Measurements from ENCODE around the gene CLC. TPM values are rescaled to one million over a fixed set of nuclear protein-coding genes. Genes with fewer than 3 reads are reported as not detected.
"Not testable (repeated sequence)": the region's sequence is repeated elsewhere in the genome, so short reads cannot be mapped to it uniquely, and the experiment has no call there.

Gene CLC
- total RNA-seq = not detected

- CTCF ChIA-PET = interaction anchor here (1.0 kb wide), 1 partner anchor 17 kb away, joined by 3 read pairs; no protein-coding TSS in a partner anchor
Observed at GRCh38 chr19:39737891-39738290, at the start of gene CLC. Gene CLC (minus strand): TSS chr19:39738029. CDS start chr19:39737952, 77 bp downstream.

DNA sequence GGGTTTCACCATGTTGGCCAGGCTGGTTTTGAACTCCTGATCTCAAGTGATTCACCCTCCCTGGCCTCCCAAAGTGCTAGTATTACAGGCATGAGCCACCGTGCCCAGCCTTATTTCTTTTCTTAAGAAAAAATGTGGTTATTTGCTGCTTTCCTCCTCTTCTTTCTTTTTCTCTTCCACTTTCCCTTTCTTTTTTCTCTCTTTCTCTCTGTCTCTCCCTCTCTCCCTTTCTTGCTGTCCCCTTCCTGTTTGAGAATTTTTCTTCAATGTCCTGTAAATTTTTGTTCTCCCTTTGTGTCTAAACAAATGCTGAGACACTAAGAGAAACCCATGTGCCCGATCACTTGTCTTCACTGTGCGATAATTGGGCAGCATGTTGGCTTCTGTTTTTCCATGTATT, 43.1 kb upstream of the CLC start:
- H3K4me3 Mint-ChIP-seq = no peak overlapping the region
- no peak for DNase-seq
- no peak overlapping the region for H3K27ac Mint-ChIP-seq
- ChIA-PET POLR2A (no interaction called here), CTCF (no interaction called here)
- peaks cover 29% of the 10 kb centered on the region for H3K4me1 Mint-ChIP-seq
- H3K36me3 Mint-ChIP-seq (ENCODE audit: low read depth) = peaks cover 2% of the 10 kb centered on the region
- peaks cover 53% of the 10 kb centered on the region for H3K27me3 Mint-ChIP-seq
- H3K9me3 Mint-ChIP-seq = no peaks in the 10 kb centered on the region

More at GRCh38 chr19:39737891-39738290, at the start of gene CLC:
- Mint-ChIP-seq H3K4me3 (no peak within 1 kb of the TSS), H3K27me3 (peaks cover 6% of the 10 kb centered on the region), H3K27ac (no peak within 1 kb of the TSS), H3K36me3 (ENCODE audit: low read depth) (no peaks in the 10 kb centered on the region), H3K9me3 (no peaks in the 10 kb centered on the region), H3K4me1 (peaks cover 9% of the 10 kb centered on the region)
- POLR2A ChIA-PET = no interaction called here
- DNase-seq = no peak

- Mint-ChIP-seq H3K27me3 (peaks cover 37% of the 10 kb centered on the region), H3K36me3 (ENCODE audit: low read depth) (peaks cover 2% of the 10 kb centered on the region), H3K9me3 (no peaks in the 10 kb centered on the region), H3K27ac (no peak within 1 kb of the TSS), H3K4me3 (no peak within 1 kb of the TSS), H3K4me1 (peaks cover 29% of the 10 kb centered on the region)
- POLR2A ChIA-PET = no interaction called here
- peak; percentile 23 for DNase-seq
- CTCF ChIA-PET = no interaction called here
Observed at GRCh38 chr19:39778763-39779162, 40.9 kb upstream of the CLC start, which contains the start of gene LEUTX. Gene LEUTX (plus strand): TSS chr19:39778854. CDS start chr19:39778921, 67 bp downstream.

- no peak for DNase-seq
- peaks cover 10% of the 10 kb centered on the region for H3K4me1 Mint-ChIP-seq
- POLR2A ChIA-PET = no interaction called here
- H3K27ac Mint-ChIP-seq = no peak overlapping the region
- peaks cover 3% of the 10 kb centered on the region for H3K9me3 Mint-ChIP-seq
- CTCF ChIA-PET = interaction anchor here (0.5 to 3.0 kb wide), 5 partner anchors 17 to 74 kb away, joined by 3 to 12 read pairs (median 4); no protein-coding TSS in a partner anchor
- peaks cover 20% of the 10 kb centered on the region for H3K27me3 Mint-ChIP-seq
- H3K4me3 Mint-ChIP-seq = no peak overlapping the region
- H3K36me3 Mint-ChIP-seq (ENCODE audit: low read depth) = no peaks in the 10 kb centered on the region
Observed at GRCh38 chr19:39768786-39769185, 31.0 kb upstream of the CLC start.

DNA sequence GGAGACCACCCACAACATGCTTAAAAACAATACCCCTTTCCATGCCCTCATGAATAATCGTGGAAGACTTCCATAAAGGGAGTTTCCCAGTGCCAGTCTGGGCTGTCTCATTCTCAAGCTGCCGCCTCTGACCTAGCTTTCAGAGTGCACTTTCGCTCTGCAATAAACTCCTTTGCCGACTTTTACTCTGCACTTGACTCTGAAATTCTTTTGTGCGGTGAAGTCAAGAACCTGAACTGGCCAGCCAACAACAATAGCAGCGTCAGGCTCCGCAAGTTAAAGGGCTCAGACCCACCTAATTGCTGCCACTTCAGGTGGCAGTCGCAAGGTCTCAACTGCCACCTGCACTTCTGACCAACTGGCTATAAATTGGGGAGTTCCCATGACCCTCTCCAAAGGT, 30.5 kb upstream of the CLC start:
- POLR2A ChIA-PET = no interaction called here
- no peak overlapping the region for H3K27ac Mint-ChIP-seq
- H3K4me3 Mint-ChIP-seq = no peak overlapping the region
- peaks cover 20% of the 10 kb centered on the region for H3K27me3 Mint-ChIP-seq
- H3K9me3 Mint-ChIP-seq = peaks cover 3% of the 10 kb centered on the region
- DNase-seq = no peak
- peaks cover 10% of the 10 kb centered on the region for H3K4me1 Mint-ChIP-seq
- H3K36me3 Mint-ChIP-seq (ENCODE audit: low read depth) = no peaks in the 10 kb centered on the region
- CTCF ChIA-PET = interaction anchor here (1.1 to 3.0 kb wide), 3 partner anchors 16 to 75 kb away, joined by 4 to 12 read pairs (median 6); no protein-coding TSS in a partner anchor

GRCh38 chr19:39765091-39766076, 27.6 kb upstream of the CLC start:
- peak; percentile 48 for DNase-seq
- no peaks in the 10 kb centered on the region for H3K36me3 Mint-ChIP-seq (ENCODE audit: low read depth)
- peaks cover 10% of the 10 kb centered on the region for H3K4me1 Mint-ChIP-seq
- no peak overlapping the region for H3K4me3 Mint-ChIP-seq
- no peak overlapping the region for H3K27ac Mint-ChIP-seq
- H3K27me3 Mint-ChIP-seq = peaks cover 12% of the 10 kb centered on the region
- ChIA-PET POLR2A (no interaction called here), CTCF (interaction anchor here (1.3 to 3.0 kb wide), 4 partner anchors 10 to 93 kb away, joined by 3 to 12 read pairs (median 4); no protein-coding TSS in a partner anchor)
- peaks cover 3% of the 10 kb centered on the region for H3K9me3 Mint-ChIP-seq

GRCh38 chr19:39761851-39762250, 24.0 kb upstream of the CLC start:
- CTCF ChIA-PET, H3K4me3 Mint-ChIP-seq, POLR2A ChIA-PET: not testable (repeated sequence)

DNA sequence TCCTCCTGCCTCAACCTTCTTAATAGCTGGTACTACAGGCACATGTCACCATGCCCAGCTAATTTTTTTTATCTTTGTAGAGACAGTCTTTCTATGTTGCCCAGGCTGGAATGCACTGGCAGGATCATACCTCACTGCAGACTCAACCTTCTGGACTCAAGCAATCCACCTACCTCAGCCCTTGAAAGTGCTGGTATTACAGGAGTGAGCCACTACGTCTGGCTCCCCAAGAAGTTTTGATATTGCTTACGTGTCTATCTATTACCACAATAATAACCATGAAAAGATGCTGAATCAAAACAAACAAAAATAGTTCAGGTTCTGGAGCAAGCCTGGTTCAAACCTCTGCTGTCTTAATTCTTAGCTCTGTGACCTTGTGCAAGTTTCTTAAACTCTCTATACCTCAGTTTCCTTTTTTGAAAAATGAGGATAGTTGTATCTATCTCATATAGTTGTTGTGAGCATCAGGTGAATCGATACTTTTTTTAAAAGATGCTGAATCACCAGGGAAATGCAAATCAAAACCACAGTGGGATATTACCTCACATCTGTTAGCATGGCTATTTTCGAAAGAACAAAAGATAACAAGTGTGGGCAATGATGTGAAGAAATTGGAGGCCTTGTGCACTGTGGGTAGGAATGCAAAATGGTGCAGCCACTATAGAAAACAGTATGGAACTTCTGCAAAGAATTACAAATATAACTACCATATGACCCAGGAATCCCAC, 21.8 kb upstream of the CLC start:
- POLR2A ChIA-PET = no interaction called here
- peaks cover 4% of the 10 kb centered on the region for H3K4me1 Mint-ChIP-seq
- no peaks in the 10 kb centered on the region for H3K9me3 Mint-ChIP-seq
- H3K27me3 Mint-ChIP-seq = peaks cover 22% of the 10 kb centered on the region
- H3K36me3 Mint-ChIP-seq (ENCODE audit: low read depth) = no peaks in the 10 kb centered on the region
- H3K27ac Mint-ChIP-seq = no peak overlapping the region
- no peak for DNase-seq
- no peak overlapping the region for H3K4me3 Mint-ChIP-seq
- CTCF ChIA-PET = no interaction called here

More at GRCh38 chr19:39761851-39762250, 24.0 kb upstream of the CLC start:
- not testable (repeated sequence) for H3K27ac Mint-ChIP-seq; DNase-seq; H3K9me3 Mint-ChIP-seq; H3K36me3 Mint-ChIP-seq (ENCODE audit: low read depth)
- Mint-ChIP-seq H3K4me1 (peaks cover 14% of the 10 kb centered on the region), H3K27me3 (peaks cover 26% of the 10 kb centered on the region)

DNA sequence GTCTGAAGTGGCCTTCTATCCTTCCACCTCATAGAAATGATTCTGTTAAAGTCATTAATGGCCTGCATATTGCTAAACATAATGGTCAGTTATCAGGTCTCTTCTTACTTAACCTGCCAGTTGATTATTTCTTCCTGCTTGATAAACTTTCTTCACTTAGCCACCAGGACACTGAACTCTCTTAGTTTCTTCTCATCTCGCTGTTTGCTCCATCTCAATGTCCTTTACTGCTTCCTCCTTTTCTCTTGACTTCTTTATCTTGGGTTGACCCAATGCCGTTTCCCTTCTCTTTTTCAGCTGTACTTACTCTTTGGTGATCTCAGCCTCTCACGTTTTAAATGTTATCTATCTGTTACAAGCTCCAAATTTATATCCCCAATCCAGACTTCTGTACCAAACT, 17.1 kb upstream of the CLC start:
- no peaks in the 10 kb centered on the region for H3K9me3 Mint-ChIP-seq
- H3K36me3 Mint-ChIP-seq (ENCODE audit: low read depth) = no peaks in the 10 kb centered on the region
- no peak overlapping the region for H3K27ac Mint-ChIP-seq
- no peak for DNase-seq
- CTCF ChIA-PET = no interaction called here
- H3K27me3 Mint-ChIP-seq = peaks cover 26% of the 10 kb centered on the region
- POLR2A ChIA-PET = no interaction called here
- H3K4me3 Mint-ChIP-seq = no peak overlapping the region
- H3K4me1 Mint-ChIP-seq = peaks cover 4% of the 10 kb centered on the region

- H3K4me3 Mint-ChIP-seq = no peak overlapping the region
- peaks cover 27% of the 10 kb centered on the region for H3K27me3 Mint-ChIP-seq
- H3K4me1 Mint-ChIP-seq = no peaks in the 10 kb centered on the region
- no peaks in the 10 kb centered on the region for H3K9me3 Mint-ChIP-seq
- no peak overlapping the region for H3K27ac Mint-ChIP-seq
- ChIA-PET POLR2A (no interaction called here), CTCF (no interaction called here)
- DNase-seq = no peak
- H3K36me3 Mint-ChIP-seq (ENCODE audit: low read depth) = no peaks in the 10 kb centered on the region
Observed at GRCh38 chr19:39754544-39754943, 16.7 kb upstream of the CLC start.

DNA sequence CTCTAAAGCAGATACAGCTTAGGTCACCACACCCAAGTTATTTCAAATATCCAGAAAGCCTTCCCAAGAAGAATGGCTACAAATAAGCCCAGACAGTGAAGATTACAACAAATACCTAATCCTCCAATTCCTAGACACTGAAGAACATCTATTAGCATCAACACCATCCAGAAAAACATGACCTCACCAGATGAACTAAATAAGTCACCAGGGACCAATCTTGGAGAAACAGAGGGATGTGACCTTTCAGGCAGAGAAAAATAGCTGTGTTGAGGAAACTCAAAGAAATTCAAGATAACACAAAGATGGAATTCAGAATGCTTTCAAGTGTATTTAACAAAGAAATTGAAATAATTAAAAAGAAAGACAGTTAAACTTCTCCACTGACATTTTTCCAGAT, 15.0 kb upstream of the CLC start:
- DNase-seq = no peak
- H3K9me3 Mint-ChIP-seq = no peaks in the 10 kb centered on the region
- ChIA-PET POLR2A (no interaction called here), CTCF (interaction anchor here (0.6 to 1.6 kb wide), 3 partner anchors 16 to 423 kb away, joined by 3 to 6 read pairs (median 4); no protein-coding TSS in a partner anchor)
- peaks cover 22% of the 10 kb centered on the region for H3K27me3 Mint-ChIP-seq
- H3K36me3 Mint-ChIP-seq (ENCODE audit: low read depth) = no peaks in the 10 kb centered on the region
- H3K4me3 Mint-ChIP-seq = no peak overlapping the region
- H3K27ac Mint-ChIP-seq = no peak overlapping the region
- no peaks in the 10 kb centered on the region for H3K4me1 Mint-ChIP-seq

DNA sequence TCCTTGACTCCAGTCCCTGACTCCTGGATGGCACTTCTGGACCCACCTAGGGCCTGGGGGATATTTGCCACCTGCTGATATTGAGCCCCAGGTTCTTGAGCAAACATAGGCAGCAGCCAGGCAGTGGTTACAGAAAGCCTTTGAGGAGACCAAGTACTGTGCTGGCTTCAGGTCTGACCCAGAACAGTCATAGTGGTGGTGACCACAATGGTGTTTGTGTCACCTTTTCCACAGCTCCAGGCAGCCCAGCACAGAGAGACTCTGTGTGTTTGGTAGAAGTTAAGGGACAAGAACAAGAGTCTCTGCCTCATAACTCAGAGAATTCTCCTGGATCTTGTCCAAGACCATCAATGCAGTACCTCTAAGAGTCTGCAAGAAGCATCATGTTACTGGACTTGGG, 14.6 kb upstream of the CLC start:
- H3K4me1 Mint-ChIP-seq = no peaks in the 10 kb centered on the region
- H3K27me3 Mint-ChIP-seq = peaks cover 23% of the 10 kb centered on the region
- no peak overlapping the region for H3K4me3 Mint-ChIP-seq
- no peak for DNase-seq
- no peaks in the 10 kb centered on the region for H3K36me3 Mint-ChIP-seq (ENCODE audit: low read depth)
- H3K9me3 Mint-ChIP-seq = no peaks in the 10 kb centered on the region
- CTCF ChIA-PET = interaction anchor here (1.3 to 1.9 kb wide), 3 partner anchors 10 to 17 kb away, joined by 5 to 6 read pairs (median 6); no protein-coding TSS in a partner anchor
- H3K27ac Mint-ChIP-seq = no peak overlapping the region
- POLR2A ChIA-PET = no interaction called here

- Mint-ChIP-seq H3K36me3 (ENCODE audit: low read depth) (no peaks in the 10 kb centered on the region), H3K4me1 (no peaks in the 10 kb centered on the region), H3K4me3 (no peak overlapping the region), H3K27me3 (peaks cover 38% of the 10 kb centered on the region), H3K9me3 (no peaks in the 10 kb centered on the region), H3K27ac (no peak overlapping the region)
- CTCF ChIA-PET = no interaction called here
- POLR2A ChIA-PET = no interaction called here
- no peak for DNase-seq
Observed at GRCh38 chr19:39749981-39750380, 12.2 kb upstream of the CLC start.
